GM10248 (cell line): ENCODE measurements around the gene USP9X.
"Not testable (repeated sequence)": the region's sequence is repeated elsewhere in the genome, so short reads cannot be mapped to it uniquely, and the experiment has no call there.

Experiments
- CTCF ChIA-PET: fragments of 300-600 bp; sonication (Branson Sonifier 250); formaldehyde crosslinking; extraction: SDS; loops from one replicate; lab custom pipeline; 2021; ENCODE audit warnings: antibody characterized with exemption; lab: Yijun Ruan, JAX
- POLR2A ChIA-PET: fragments of 350-650 bp; sonication (Branson Sonifier 250); formaldehyde crosslinking; extraction: SDS; loops from one replicate; lab custom pipeline; 2020; ENCODE audit warnings: antibody characterized with exemption; lab: Yijun Ruan, JAX
- DNase-seq: peaks from one replicate; pipeline ENCODE4 v3.0.0; 2012; ENCODE audit errors: extremely low spot score
- TF ChIP-seq, protein P1 (sequence below): IDR thresholded peaks from 2 replicates; pipeline ENCODE4 v1.5.1; 2012; ENCODE audit warnings: mild to moderate bottlenecking, low read depth; ENCODE audit errors: extremely low read depth, missing control alignments, control extremely low read depth

USP9X gene

DNA sequence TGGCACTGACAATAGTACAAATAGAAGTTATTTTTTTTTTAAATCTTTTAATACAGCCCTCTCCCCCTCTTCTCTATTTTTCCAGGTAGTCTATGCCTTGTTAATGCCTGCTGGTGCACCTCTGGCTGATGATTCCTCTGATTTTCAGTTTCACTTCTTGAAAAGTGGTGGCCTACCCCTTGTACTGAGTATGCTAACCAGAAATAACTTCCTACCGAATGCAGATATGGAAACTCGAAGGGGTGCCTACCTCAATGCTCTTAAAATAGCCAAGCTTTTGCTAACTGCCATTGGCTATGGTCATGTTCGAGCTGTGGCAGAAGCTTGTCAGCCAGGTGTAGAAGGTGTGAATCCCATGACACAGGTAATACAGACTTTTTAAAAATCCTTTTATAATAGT is 99.1 kb downstream of the USP9X start:
- DNase-seq, result peak; percentile 20
- CTCF ChIA-PET, result no interaction called here

DNA sequence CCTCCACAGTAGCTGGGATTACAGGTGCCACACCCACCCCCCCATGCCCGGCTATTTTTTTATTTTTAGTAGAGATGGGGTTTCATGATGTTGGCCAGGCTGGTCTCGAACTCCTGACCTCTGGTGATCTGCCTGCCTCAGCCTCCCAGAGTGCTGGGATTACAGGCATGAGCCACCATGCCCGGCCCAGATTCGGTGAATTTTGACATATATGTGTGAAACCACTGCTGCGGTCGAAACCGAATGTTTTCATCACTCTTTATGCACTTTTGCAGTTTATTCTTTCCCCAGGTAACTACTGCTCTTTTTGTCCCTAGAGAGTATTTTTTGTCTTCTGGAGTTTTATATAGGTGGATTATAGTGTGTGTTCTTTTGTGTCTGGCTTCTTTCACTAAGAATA is 101.7 kb downstream of the USP9X start:
- POLR2A ChIA-PET, DNase-seq: not testable (repeated sequence)

More for the DNA sequence above, 99.1 kb downstream of the USP9X start:
- TF ChIP-seq, protein P1, sequence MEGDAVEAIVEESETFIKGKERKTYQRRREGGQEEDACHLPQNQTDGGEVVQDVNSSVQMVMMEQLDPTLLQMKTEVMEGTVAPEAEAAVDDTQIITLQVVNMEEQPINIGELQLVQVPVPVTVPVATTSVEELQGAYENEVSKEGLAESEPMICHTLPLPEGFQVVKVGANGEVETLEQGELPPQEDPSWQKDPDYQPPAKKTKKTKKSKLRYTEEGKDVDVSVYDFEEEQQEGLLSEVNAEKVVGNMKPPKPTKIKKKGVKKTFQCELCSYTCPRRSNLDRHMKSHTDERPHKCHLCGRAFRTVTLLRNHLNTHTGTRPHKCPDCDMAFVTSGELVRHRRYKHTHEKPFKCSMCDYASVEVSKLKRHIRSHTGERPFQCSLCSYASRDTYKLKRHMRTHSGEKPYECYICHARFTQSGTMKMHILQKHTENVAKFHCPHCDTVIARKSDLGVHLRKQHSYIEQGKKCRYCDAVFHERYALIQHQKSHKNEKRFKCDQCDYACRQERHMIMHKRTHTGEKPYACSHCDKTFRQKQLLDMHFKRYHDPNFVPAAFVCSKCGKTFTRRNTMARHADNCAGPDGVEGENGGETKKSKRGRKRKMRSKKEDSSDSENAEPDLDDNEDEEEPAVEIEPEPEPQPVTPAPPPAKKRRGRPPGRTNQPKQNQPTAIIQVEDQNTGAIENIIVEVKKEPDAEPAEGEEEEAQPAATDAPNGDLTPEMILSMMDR, result no peak
- POLR2A ChIA-PET, result no interaction called here

DNA sequence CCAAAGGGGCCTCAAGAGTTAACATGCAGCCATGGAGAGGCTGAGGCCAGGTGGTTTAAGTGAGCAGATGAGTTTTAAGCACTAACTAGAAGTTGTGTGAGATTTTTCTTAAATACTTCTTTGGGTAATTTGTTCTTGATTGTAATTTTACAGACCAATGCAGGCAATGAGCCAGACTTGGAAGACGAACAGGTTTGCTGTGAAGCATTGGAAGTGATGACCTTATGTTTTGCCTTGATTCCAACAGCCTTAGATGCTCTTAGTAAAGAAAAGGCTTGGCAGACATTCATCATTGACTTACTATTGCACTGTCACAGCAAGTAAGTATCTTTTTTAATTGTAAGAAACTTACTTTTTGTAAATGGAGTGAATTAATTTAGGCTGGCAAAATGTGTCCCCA is 103.9 kb downstream of the USP9X start:
- TF ChIP-seq, protein P1, result no peak
- no peak for DNase-seq
- POLR2A ChIA-PET, result no interaction called here
- CTCF ChIA-PET, result no interaction called here

More for the DNA sequence above, 101.7 kb downstream of the USP9X start:
- CTCF ChIA-PET, result not testable (repeated sequence)

DNA sequence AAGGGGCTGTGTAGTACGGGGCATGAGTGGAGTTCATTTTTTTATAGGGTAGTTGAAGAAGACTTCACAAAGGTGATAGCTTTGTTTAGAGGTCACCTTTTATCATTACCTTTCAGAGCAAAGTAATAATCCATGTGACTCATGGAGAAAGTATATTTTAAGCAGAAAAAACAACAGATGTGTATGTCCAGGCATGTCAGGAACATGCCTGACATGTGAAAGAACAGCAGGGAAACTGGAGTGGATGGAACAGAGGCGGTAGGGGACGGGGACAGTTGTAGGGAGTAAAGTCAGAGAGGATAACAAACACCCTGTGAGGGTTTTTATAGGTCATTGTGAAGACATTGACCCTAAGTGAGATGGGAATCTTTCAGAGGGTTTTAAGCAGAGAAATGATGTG is 107.6 kb downstream of the USP9X start:
- DNase-seq, result no peak
- TF ChIP-seq, protein P1, result no peak
- ChIA-PET POLR2A (no interaction called here), CTCF (interaction anchor here (0.8 to 1.1 kb wide), 2 partner anchors 8 to 12 kb away, joined by 3 read pairs; no protein-coding TSS in a partner anchor)

DNA sequence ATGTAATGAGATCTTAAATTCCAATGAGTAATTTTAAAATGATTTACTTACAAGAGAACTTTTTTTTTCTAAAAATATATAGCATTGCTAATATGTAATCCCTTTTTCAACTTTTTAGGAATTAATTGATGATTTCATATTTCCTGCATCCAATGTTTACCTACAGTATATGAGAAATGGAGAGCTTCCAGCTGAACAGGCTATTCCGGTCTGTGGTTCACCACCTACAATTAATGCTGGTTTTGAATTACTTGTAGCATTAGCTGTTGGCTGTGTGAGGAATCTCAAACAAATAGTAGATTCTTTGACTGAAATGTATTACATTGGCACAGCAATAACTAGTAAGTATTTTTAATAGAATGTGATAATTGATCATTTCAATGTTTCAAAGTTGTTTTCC is 113.2 kb downstream of the USP9X start:
- POLR2A ChIA-PET, result no interaction called here
- TF ChIP-seq, protein P1, result no peak
- CTCF ChIA-PET, result interaction anchor here (1.3 kb wide), 1 partner anchor 18 kb away, joined by 3 read pairs; no protein-coding TSS in a partner anchor
- DNase-seq, result no peak

DNA sequence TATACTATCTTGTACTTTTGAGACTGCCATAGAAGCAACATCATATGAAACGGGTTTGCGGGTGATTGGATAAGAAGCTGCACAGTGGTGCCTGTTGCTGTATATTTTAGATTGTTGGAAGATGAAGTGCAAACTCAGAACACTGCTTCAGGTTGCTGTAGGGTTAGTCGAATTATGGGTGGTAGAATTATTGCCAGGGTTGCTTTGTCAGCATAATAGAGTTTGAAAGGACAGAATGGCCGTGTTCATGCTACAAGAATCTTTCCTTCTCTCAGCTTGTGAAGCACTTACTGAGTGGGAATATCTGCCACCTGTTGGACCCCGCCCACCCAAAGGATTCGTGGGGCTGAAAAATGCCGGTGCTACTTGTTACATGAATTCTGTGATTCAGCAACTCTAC is 115.5 kb downstream of the USP9X start:
- POLR2A ChIA-PET, result no interaction called here
- no peak for DNase-seq
- CTCF ChIA-PET, result no interaction called here
- TF ChIP-seq, protein P1, result no peak

DNA sequence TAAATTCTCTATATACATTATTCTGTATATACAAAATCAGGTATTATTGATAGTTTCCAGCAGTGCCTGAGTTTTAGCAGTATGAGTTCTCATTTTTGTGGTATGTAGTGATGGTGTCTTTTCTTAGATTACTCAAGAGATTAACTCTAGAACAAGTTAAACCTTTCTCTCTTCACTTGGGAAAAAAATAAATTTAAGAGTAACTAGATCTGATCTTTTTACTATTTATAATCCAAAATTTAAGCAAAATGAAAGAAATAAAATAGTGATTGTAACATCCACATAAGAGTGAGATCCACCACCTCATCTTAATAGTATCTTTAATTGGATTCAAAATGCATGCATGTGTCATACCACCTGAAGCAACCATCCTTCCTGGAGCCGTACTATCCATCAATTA is 124.6 kb downstream of the USP9X start:
- TF ChIP-seq, protein P1, result no peak
- no peak for DNase-seq
- POLR2A ChIA-PET, result no interaction called here
- CTCF ChIA-PET, result no interaction called here
